Transverse colon (tissue), 4 donors: ENCODE measurements around the gene SMYD3. TPM values are rescaled to one million over a fixed set of nuclear protein-coding genes. Genes with fewer than 3 reads are reported as not detected.

Experiments
- DNase-seq: peaks from one replicate; pipeline ENCODE4 v3.0.0-alpha.2; 2019
- H3K27ac ChIP-seq, 4 donors: fragments of 200-600 bp; sonication (generic); 2 replicates each; pipeline ENCODE4 v1.5.1; 2016 to 2018; ENCODE audit warnings: inconsistent platforms in 4 of 4
- H3K27me3 ChIP-seq: fragments of 200-600 bp; sonication (generic); 2 replicates; pipeline ENCODE4 v1.5.1; 2017; ENCODE audit warnings: inconsistent platforms
- H3K36me3 ChIP-seq, 4 donors: fragments of 200-600 bp; sonication (generic); 2 replicates each; pipeline ENCODE4 v1.5.1; 2017 to 2019; ENCODE audit warnings: inconsistent platforms in 4 of 4
- H3K4me1 ChIP-seq, 4 donors: fragments of 200-600 bp; sonication (generic); 2 replicates each; pipeline ENCODE4 v1.5.1; 2017 to 2020; ENCODE audit warnings: inconsistent platforms in 4 of 4
- H3K4me3 ChIP-seq, 4 donors: fragments of 200-600 bp; sonication (generic); 1 replicate in 1 of 4; 2 replicates in 3 of 4; pipeline versions ENCODE4 v1.5.1 to v1.6.1; 2017 to 2019; ENCODE audit warnings: inconsistent platforms in 4 of 4
- H3K9me3 ChIP-seq, 2 donors: fragments of 200-600 bp; sonication (generic); 2 replicates each; pipeline ENCODE4 v1.5.1; 2017 to 2019; ENCODE audit warnings: inconsistent platforms in 2 of 2
- EP300 ChIP-seq: sonication (generic); formaldehyde crosslinking; IDR thresholded peaks from one replicate; pipeline ENCODE4 v1.6.1; 2017; ENCODE audit warnings: antibody characterized with exemption, low read depth
- POLR2A ChIP-seq: fragments of 450-650 bp; IDR thresholded peaks from one replicate; pipeline ENCODE4 v1.6.1; 2016; ENCODE audit warnings: antibody characterized with exemption, mild to moderate bottlenecking, moderate library complexity
- POLR2AphosphoS5 ChIP-seq, 3 donors: sonication (generic); formaldehyde crosslinking; IDR thresholded peaks; one replicate each; pipeline ENCODE4 v1.6.1; 2016; ENCODE audit warnings: antibody characterized with exemption in 3 of 3
- WGBS, 2 donors: methylation state at CpG; one replicate each; pipeline ENCODE4 v1.1.5; 2018; ENCODE audit warnings: low coverage in 1 of 2; 5-methylcytosine and 5-hydroxymethylcytosine counted together
- in situ Hi-C, 4 donors: fragments of 200-750 bp; cut with MboI; loops; one replicate each; pipeline versions ENCODE4 v1.15.0 to v1.15.1; 2017; ENCODE audit warnings: low sequenced_read_pairs in 3 of 4, low pct_ligation_motif_present in 1 of 4, low pct_unique_long_range_greater_than_20kb in 1 of 4
- intact Hi-C: fragments of 100-400 bp; cut with DNase I; formaldehyde crosslinking; loops from one replicate; pipeline ENCODE4 v1.15.1; 2023; ENCODE audit warnings: low total_unique reads
- total RNA-seq, 4 donors: library from RNA; depleted of rRNA; stranded (reverse); fragments of >200 nt; gene quantifications; one replicate each; pipeline ENCODE4 v1.1.0, GENCODE V29; 2016
- TF ChIP-seq, protein P1 (sequence below), 5 experiments: fragments of 200-600 bp in 3 of 5; fragments of 450-650 bp in 2 of 5; sonication (generic) in 3 of 5; IDR thresholded peaks; 1 replicate in 2 of 5; 2 replicates in 3 of 5; pipeline ENCODE4 v1.5.1; 2016 to 2017; ENCODE audit warnings: antibody characterized with exemption in 5 of 5, inconsistent platforms in 3 of 5, mild to moderate bottlenecking in 2 of 5, moderate library complexity in 1 of 5

SMYD3 gene
- total RNA-seq, 4 donors from 2014 or later = 10.5 to 31.3 (median 25.8) TPM

DNA sequence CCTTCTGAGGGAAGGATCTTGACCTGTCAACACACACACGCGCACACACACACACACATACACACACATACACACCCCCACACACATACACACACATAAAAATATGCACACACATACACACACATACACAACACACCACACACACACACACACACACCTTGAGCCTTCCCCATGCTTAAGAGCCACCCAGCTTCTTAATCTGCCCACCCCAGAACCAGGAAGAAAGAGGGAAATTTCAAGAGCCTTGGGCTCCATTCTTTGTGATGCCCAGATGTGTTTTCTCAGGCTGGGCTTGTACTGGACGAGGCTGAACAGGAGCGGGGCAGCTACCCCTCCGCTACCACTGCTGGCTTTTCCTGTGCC, 708.7 kb downstream of the SMYD3 start:
- intact Hi-C loops = no loop called here
- DNase-seq = no peak
- in situ Hi-C loops = no loop called here

DNA sequence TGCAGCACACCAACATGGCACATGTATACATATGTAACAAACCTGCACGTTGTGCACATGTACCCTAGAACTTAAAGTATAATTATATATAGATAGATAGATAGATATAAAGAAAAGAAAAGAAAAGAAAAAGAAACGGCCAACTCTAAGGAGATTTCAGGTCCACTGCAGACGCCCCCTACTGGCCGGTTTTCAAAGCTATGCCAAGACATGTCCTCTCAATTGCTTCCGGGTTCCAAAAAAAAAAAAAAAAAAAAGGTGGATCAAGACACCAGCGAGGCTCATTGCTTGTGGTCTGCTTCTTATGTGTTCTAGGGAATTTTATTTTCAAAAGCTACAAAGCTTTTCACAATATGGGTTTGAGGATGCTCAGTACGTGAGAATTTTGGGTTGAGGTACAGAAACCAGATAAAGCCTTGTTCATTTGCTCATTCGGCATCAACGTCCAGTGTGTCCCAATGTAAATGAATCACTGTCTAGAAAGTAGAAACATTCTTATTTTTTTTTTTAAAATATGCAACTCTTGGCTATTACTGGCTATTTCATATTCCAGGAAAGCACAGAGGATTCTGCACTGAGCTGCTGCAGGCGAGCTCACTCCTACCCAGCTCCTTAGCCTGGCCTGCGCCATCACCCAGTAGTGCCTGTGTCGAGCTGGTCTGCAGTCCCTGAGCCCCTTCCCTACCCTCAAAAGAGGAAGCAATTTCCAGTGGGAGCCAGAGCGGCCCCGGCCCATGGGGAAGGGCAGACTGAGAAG, 709.3 kb downstream of the SMYD3 start:
- WGBS, 2 donors = 75 to 76% methylated on average over 5 to 14 of the region's 14 CpGs
- in situ Hi-C loops = no loop called here

More for the DNA sequence above, 708.7 kb downstream of the SMYD3 start:
- H3K27ac ChIP-seq = no peak overlapping the region
- 65% methylated on average over 5 of the region's 5 CpGs; no CpG with 5 or more reads in 1 of the 2 donors for WGBS, 2 donors
- no peaks in the 10 kb centered on the region for H3K27me3 ChIP-seq
- H3K36me3 ChIP-seq = no peaks in the 10 kb centered on the region
- no peak overlapping the region for H3K4me3 ChIP-seq
- H3K9me3 ChIP-seq = no peaks in the 10 kb centered on the region
- TF ChIP-seq POLR2AphosphoS5 (IDR thresholded peaks at IDR 0.05) (no peak), POLR2A (no peak), EP300 (no peak)
- TF ChIP-seq, protein P1, sequence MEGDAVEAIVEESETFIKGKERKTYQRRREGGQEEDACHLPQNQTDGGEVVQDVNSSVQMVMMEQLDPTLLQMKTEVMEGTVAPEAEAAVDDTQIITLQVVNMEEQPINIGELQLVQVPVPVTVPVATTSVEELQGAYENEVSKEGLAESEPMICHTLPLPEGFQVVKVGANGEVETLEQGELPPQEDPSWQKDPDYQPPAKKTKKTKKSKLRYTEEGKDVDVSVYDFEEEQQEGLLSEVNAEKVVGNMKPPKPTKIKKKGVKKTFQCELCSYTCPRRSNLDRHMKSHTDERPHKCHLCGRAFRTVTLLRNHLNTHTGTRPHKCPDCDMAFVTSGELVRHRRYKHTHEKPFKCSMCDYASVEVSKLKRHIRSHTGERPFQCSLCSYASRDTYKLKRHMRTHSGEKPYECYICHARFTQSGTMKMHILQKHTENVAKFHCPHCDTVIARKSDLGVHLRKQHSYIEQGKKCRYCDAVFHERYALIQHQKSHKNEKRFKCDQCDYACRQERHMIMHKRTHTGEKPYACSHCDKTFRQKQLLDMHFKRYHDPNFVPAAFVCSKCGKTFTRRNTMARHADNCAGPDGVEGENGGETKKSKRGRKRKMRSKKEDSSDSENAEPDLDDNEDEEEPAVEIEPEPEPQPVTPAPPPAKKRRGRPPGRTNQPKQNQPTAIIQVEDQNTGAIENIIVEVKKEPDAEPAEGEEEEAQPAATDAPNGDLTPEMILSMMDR (IDR thresholded peaks at IDR 0.05) = no peak
- H3K4me1 ChIP-seq = no peaks in the 10 kb centered on the region

DNA sequence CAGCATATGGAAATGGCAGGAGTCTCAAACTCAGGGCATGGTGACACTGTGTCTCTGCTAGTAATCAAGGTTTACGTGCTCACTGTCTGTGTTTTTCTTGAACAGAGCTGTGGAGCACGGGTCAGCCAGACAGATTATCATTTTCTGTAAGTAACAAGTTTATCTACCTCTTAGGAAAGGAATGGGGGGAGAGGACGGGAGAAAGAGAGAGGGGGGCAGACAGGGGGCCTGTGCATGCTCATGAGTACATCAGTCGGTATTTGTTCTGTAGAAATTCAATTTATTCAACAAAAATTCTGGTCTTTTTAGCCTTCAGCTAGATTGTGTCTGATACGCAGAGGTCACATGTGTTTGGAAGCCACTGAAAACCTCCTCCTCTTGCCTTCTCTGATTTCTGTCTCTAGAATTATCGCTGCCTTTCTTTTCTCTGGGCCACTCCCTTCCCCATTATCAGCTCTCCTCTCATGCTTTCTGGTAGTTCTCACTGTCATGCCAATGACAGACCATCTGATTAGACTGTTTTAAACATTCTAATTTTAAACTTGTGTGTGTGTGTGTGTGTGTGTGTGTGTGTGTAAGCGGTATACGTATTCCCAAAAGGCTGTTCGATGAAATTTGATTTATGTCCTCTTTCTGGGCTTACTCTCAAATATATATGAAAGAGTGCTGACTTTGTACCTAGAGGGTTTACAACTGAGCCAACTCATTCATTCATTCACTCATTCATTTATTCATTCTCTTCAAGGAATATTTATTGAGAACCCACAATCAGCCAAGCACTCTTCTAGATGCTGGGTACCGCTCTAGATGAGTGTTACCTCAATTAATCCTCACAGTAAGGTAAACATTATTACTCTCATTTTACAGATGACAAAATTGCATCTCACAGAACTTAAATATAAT, 715.4 kb downstream of the SMYD3 start:
- Histone ChIP-seq H3K4me3 (no peak overlapping the region), H3K27ac (no peak overlapping the region), H3K36me3 (no peaks in the 10 kb centered on the region), H3K4me1 (no peaks in the 10 kb centered on the region), H3K27me3 (no peaks in the 10 kb centered on the region), H3K9me3 (no peaks in the 10 kb centered on the region)
- no peak for DNase-seq
- TF ChIP-seq EP300 (no peak), POLR2AphosphoS5 (IDR thresholded peaks at IDR 0.05) (no peak), POLR2A (no peak)
- TF ChIP-seq, protein P1 (IDR thresholded peaks at IDR 0.05) = no peak
- in situ Hi-C loops = no loop called here
- WGBS, 2 donors = 82 to 87% methylated on average over 9 to 10 of the region's 10 CpGs
- intact Hi-C loops = no loop called here

More for the DNA sequence above, 709.3 kb downstream of the SMYD3 start:
- Histone ChIP-seq H3K4me3 (no peak overlapping the region), H3K9me3 (no peaks in the 10 kb centered on the region), H3K36me3 (no peaks in the 10 kb centered on the region), H3K27me3 (no peaks in the 10 kb centered on the region), H3K27ac (no peak overlapping the region), H3K4me1 (no peaks in the 10 kb centered on the region)
- intact Hi-C loops = no loop called here
- no peak for DNase-seq
- TF ChIP-seq, protein P1 (IDR thresholded peaks at IDR 0.05) = no peak
- no peak for TF ChIP-seq EP300
- TF ChIP-seq POLR2AphosphoS5 (IDR thresholded peaks at IDR 0.05) = no peak
- TF ChIP-seq POLR2A = no peak

DNA sequence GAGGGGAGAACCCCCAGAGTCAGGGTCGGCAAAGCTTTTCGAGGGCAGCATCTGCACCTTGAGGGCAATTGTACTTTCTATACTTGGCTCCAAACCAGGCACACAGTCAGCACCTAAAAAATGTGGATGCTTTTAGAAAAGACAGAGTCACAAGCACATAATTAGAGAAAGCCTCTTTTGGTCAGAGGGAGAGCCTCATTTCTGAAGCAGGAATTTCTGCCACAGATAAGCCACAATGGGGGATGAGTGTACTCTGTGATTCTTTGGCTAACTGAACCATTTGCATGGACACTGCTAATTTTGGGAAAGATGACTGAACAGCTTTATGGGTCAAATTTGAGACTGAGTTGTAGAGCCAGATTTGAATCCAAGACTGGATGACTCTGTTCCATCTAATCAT, 716.6 kb downstream of the SMYD3 start:
- Histone ChIP-seq H3K4me3 (no peak overlapping the region), H3K27me3 (no peaks in the 10 kb centered on the region), H3K9me3 (no peaks in the 10 kb centered on the region), H3K36me3 (no peaks in the 10 kb centered on the region), H3K27ac (no peak overlapping the region), H3K4me1 (no peaks in the 10 kb centered on the region)
- DNase-seq = no peak
- intact Hi-C loops (no loop called here), in situ Hi-C loops (no loop called here)
- WGBS, 2 donors = 88% methylated on average over 2 of the region's 2 CpGs; no CpG with 5 or more reads in 1 of the 2 donors
- TF ChIP-seq POLR2A (no peak), EP300 (no peak), POLR2AphosphoS5 (IDR thresholded peaks at IDR 0.05) (no peak)
- TF ChIP-seq, protein P1 (IDR thresholded peaks at IDR 0.05) = no peak
